Sigmoid colon (tissue), 7 donors: ENCODE results near the gene RAB25. TPM values are rescaled to one million over a fixed set of nuclear protein-coding genes. Genes with fewer than 3 reads are reported as not detected.

Experiments
- DNase-seq: peaks from one replicate; pipeline ENCODE4 v3.0.0-alpha.2; 2019
- H3K27ac ChIP-seq, 4 donors: fragments of 200-600 bp; sonication (generic); one replicate each; pipeline ENCODE4 v1.5.1; 2016 to 2019; ENCODE audit warnings: mild to moderate bottlenecking in 1 of 4
- H3K27me3 ChIP-seq, 3 donors: fragments of 200-600 bp; sonication (generic); one replicate each; pipeline ENCODE4 v1.5.1; 2019; ENCODE audit warnings: mild to moderate bottlenecking in 1 of 3
- H3K36me3 ChIP-seq, 4 donors: fragments of 200-600 bp; sonication (generic); one replicate each; pipeline ENCODE4 v1.5.1; 2016 to 2019
- H3K4me1 ChIP-seq, 4 donors: fragments of 200-600 bp; sonication (generic); one replicate each; pipeline ENCODE4 v1.5.1; 2017 to 2019
- H3K4me3 ChIP-seq, 4 donors: fragments of 200-600 bp; sonication (generic); one replicate each; pipeline ENCODE4 v1.5.1; 2017 to 2019; ENCODE audit warnings: mild to moderate bottlenecking in 2 of 4, moderate library complexity in 1 of 4
- H3K9me3 ChIP-seq, 4 donors: fragments of 200-600 bp in 3 of 4; sonication (generic) in 3 of 4; one replicate each; pipeline versions ENCODE4 v1.5.1 to v1.6.1; 2013 to 2019
- CTCF ChIP-seq, 4 experiments: fragments of 450-650 bp in 3 of 4; fragments of 200-600 bp in 1 of 4; IDR thresholded peaks; one replicate each; pipeline ENCODE4 v1.5.1; 2016 to 2019; ENCODE audit warnings: antibody characterized with exemption in 4 of 4, mild to moderate bottlenecking in 3 of 4, moderate library complexity in 2 of 4
- EP300 ChIP-seq, 4 donors: sonication (generic); formaldehyde crosslinking; IDR thresholded peaks; one replicate each; pipeline ENCODE4 v1.6.1; 2017; ENCODE audit warnings: antibody characterized with exemption in 4 of 4
- POLR2A ChIP-seq, 2 donors: fragments of 450-650 bp; IDR thresholded peaks; one replicate each; pipeline ENCODE4 v1.6.1; 2016; ENCODE audit warnings: antibody characterized with exemption in 2 of 2, mild to moderate bottlenecking in 2 of 2, moderate library complexity in 2 of 2
- POLR2AphosphoS5 ChIP-seq, 4 donors: sonication (generic); formaldehyde crosslinking; IDR thresholded peaks; one replicate each; pipeline ENCODE4 v1.6.1; 2017; ENCODE audit warnings: antibody characterized with exemption in 4 of 4
- WGBS, 2 donors: extraction: QIAGEN DNeasy Blood & Tissue Kit; methylation state at CpG; one replicate each; pipeline ENCODE4 v1.1.7; 2013; 5-methylcytosine and 5-hydroxymethylcytosine counted together
- intact Hi-C: fragments of 100-400 bp; cut with DNase I; formaldehyde crosslinking; loops from one replicate; pipeline ENCODE4 v1.15.1; 2023
- polyA plus RNA-seq, 3 donors: library from polyadenylated mRNA; stranded (reverse); fragments of 200-250 nt; gene quantifications; one replicate each; pipeline ENCODE4 v1.2.3, GENCODE V29; 2013
- total RNA-seq, 4 donors: library from RNA; depleted of rRNA; stranded (reverse); fragments of >200 nt; gene quantifications; one replicate each; pipeline ENCODE4 v1.1.0, GENCODE V29; 2016
- donor health status: healthy with polysubstance abuse.
- donor health status: Bipolar disorder and iron deficiency.
- donor health status: healthy.

Gene RAB25
- total and polyA plus RNA-seq, 7 donors, result 187 to 237 (median 201) TPM; not detected in 4

GRCh38 chr1:156083800-156084790, 23.1 kb downstream of the RAB25 start:
- no peak for DNase-seq
- intact Hi-C loops, result loop anchor here (2.0 kb wide), 1 partner anchor 29 kb away; the partner anchor contains the start of gene LAMTOR2
- 62 to 69% methylated on average over 7 of the region's 7 CpGs for whole genome bisulfite sequencing, 2 donors
- Histone ChIP-seq H3K9me3 (no peaks in the 10 kb centered on the region), H3K27me3 (no peaks in the 10 kb centered on the region), H3K4me1 (peaks cover 0 to 38% (median 25%) of the 10 kb centered on the region in 4 donors), H3K4me3 (no peak overlapping the region), H3K36me3 (no peaks in the 10 kb centered on the region), H3K27ac (no peak overlapping the region)
- TF ChIP-seq POLR2AphosphoS5 (IDR thresholded peaks at IDR 0.05) (no peak), EP300 (IDR thresholded peaks at IDR 0.05) (no peak), CTCF (IDR thresholded peaks at IDR 0.05) (no peak), POLR2A (IDR thresholded peaks at IDR 0.05) (no peak)

- Histone ChIP-seq H3K27ac (no peak overlapping the region), H3K9me3 (no peaks in the 10 kb centered on the region), H3K27me3 (no peaks in the 10 kb centered on the region), H3K4me3 (no peak overlapping the region), H3K4me1 (peaks cover 0 to 38% (median 24%) of the 10 kb centered on the region in 4 donors), H3K36me3 (no peaks in the 10 kb centered on the region)
- WGBS, 2 donors, result 58 to 71% methylated on average over 1 of the region's 1 CpG
- intact Hi-C loops, result no loop called here
- TF ChIP-seq EP300 (IDR thresholded peaks at IDR 0.05) (no peak), POLR2A (IDR thresholded peaks at IDR 0.05) (no peak), POLR2AphosphoS5 (IDR thresholded peaks at IDR 0.05) (no peak), CTCF (IDR thresholded peaks at IDR 0.05) (no peak)
- DNase-seq, result no peak
Observed at GRCh38 chr1:156086256-156086662, 25.3 kb downstream of the RAB25 start.

GRCh38 chr1:156089704-156090103, 28.7 kb downstream of the RAB25 start:
- intact Hi-C loops, result loop anchor here (1.0 kb wide), 1 partner anchor 136 kb away; no protein-coding TSS in a partner anchor
- no peak overlapping the region for H3K4me3 ChIP-seq
- H3K4me1 ChIP-seq, result peaks cover 0 to 14% (median 5%) of the 10 kb centered on the region in 4 donors
- H3K27me3 ChIP-seq, result no peaks in the 10 kb centered on the region
- no peaks in the 10 kb centered on the region for H3K9me3 ChIP-seq
- no peak overlapping the region for H3K27ac ChIP-seq
- TF ChIP-seq EP300 (IDR thresholded peaks at IDR 0.05) (no peak), POLR2AphosphoS5 (IDR thresholded peaks at IDR 0.05) (no peak), CTCF (IDR thresholded peaks at IDR 0.05) (no peak)
- DNase-seq, result no peak
- 65 to 79% methylated on average over 6 of the region's 6 CpGs for whole genome bisulfite sequencing, 2 donors
- no peaks in the 10 kb centered on the region for H3K36me3 ChIP-seq

- Histone ChIP-seq H3K9me3 (no peaks in the 10 kb centered on the region), H3K27ac (peak overlapping the region in 1 of 4 donors; percentile 9), H3K4me3 (no peak overlapping the region), H3K4me1 (peaks cover 0 to 14% (median 5%) of the 10 kb centered on the region in 4 donors), H3K36me3 (no peaks in the 10 kb centered on the region), H3K27me3 (no peaks in the 10 kb centered on the region)
- intact Hi-C loops, result loop anchor here (1.0 kb wide), 1 partner anchor 135 kb away; no protein-coding TSS in a partner anchor
- WGBS, 2 donors, result 33 to 36% methylated on average over 5 of the region's 5 CpGs
- no peak for TF ChIP-seq POLR2AphosphoS5 (IDR thresholded peaks at IDR 0.05)
- no peak for TF ChIP-seq EP300 (IDR thresholded peaks at IDR 0.05)
- no peak for TF ChIP-seq CTCF (IDR thresholded peaks at IDR 0.05)
- no peak for TF ChIP-seq POLR2A (IDR thresholded peaks at IDR 0.05)
- no peak for DNase-seq
Observed at GRCh38 chr1:156090138-156090839, 29.3 kb downstream of the RAB25 start.
